Breast epithelium (tissue), 3 donors: ENCODE results near the gene CLIP1.

Experiments
- CTCF ChIP-seq, 3 donors: fragments of 450-650 bp; IDR thresholded peaks; one replicate each; pipeline ENCODE4 v1.5.1; 2016 to 2017; ENCODE audit warnings: antibody characterized with exemption in 3 of 3, mild to moderate bottlenecking in 3 of 3, moderate library complexity in 3 of 3
- POLR2AphosphoS5 ChIP-seq, 3 donors: sonication (generic); formaldehyde crosslinking; IDR thresholded peaks; one replicate each; pipeline ENCODE4 v1.6.1; 2017; ENCODE audit warnings: antibody characterized with exemption in 3 of 3

GRCh38 chr12:122421187-122421820, 1.2 kb downstream of the CLIP1 start:
- no peak for TF ChIP-seq CTCF (IDR thresholded peaks at IDR 0.05)
- peak in 1 of 3 donors; percentile 12 for TF ChIP-seq POLR2AphosphoS5 (IDR thresholded peaks at IDR 0.05)
